ENCODE measurements around the gene AWAT2.

- TF ChIP-seq EZH2 (IDR thresholded peaks at IDR 0.05) (no peak), POLR2AphosphoS5 (IDR thresholded peaks at IDR 0.05; ENCODE audit: borderline replicate concordance, low read depth, low read length) (no peak), FOXP2 (optimal IDR thresholded peaks at IDR 0.05; ENCODE audit: control extremely low read depth, extremely low read length, insufficient read depth) (no peak)
Observed at GRCh38 chrX:70042399-70043371, 7.1 kb downstream of the AWAT2 start.
